Stimulated activated CD8-positive, alpha-beta memory T cell treated with anti-CD3 and anti-CD28 coated beads, Interleukin-4, amount 100 ng/mL, for 4 hours (primary cell): Measurements from ENCODE around the gene CLCNKA.
"Not testable (repeated sequence)": the region's sequence is repeated elsewhere in the genome, so short reads cannot be mapped to it uniquely, and the experiment has no call there.

Source experiments
- DNase-seq, 2 donors: peaks; one replicate each; pipeline ENCODE4 v3.0.0-alpha.2; 2020; ENCODE audit warnings: low read depth in 2 of 2, low spot score in 1 of 2

The CLCNKA gene

GRCh38 chr1:16021681-16022080 lies at the start of gene CLCNKA:
TSS of gene CLCNKA (plus strand) at chr1:16022036. CDS start at chr1:16022620, 584 bp downstream.
- DNase-seq: no peak

GRCh38 chr1:15972409-15972808 lies 49.4 kb upstream of the CLCNKA start:
- no peak for DNase-seq

GRCh38 chr1:15973772-15974171 lies 48.1 kb upstream of the CLCNKA start:
- DNase-seq: no peak

- peak in 1 of 2 donors; percentile 10 for DNase-seq
These were observed 47.0 kb upstream of the CLCNKA start for GRCh38 chr1:15974855-15975254.

GRCh38 chr1:15975358-15975804 lies 46.5 kb upstream of the CLCNKA start:
- peak; percentile 62 to 83 for DNase-seq

GRCh38 chr1:15975805-15976680 lies 45.8 kb upstream of the CLCNKA start, which contains the start of gene ZBTB17:
TSS of gene ZBTB17 (minus strand) at chr1:15976101. CDS start at chr1:15948495, 27,606 bp downstream.
- DNase-seq: peak; percentile 91 to 94

GRCh38 chr1:15977947-15978346 lies 43.9 kb upstream of the CLCNKA start:
- DNase-seq: not testable (repeated sequence)

GRCh38 chr1:15981679-15982078 lies 40.2 kb upstream of the CLCNKA start:
- no peak for DNase-seq

GRCh38 chr1:15983275-15983674 lies 38.6 kb upstream of the CLCNKA start:
- DNase-seq: no peak

- no peak for DNase-seq
These were observed 36.1 kb upstream of the CLCNKA start for GRCh38 chr1:15985611-15986297.

GRCh38 chr1:15988856-15989736 lies 32.7 kb upstream of the CLCNKA start:
- no peak for DNase-seq

GRCh38 chr1:15989776-15990175 lies 32.1 kb upstream of the CLCNKA start:
- DNase-seq: no peak

- DNase-seq: no peak
These were observed 30.2 kb upstream of the CLCNKA start for GRCh38 chr1:15991427-15992186.

- DNase-seq: no peak
These were observed 29.7 kb upstream of the CLCNKA start for GRCh38 chr1:15992187-15992553.

- no peak for DNase-seq
These were observed 29.0 kb upstream of the CLCNKA start for GRCh38 chr1:15992582-15993500.

GRCh38 chr1:15993666-15994065 lies 28.2 kb upstream of the CLCNKA start:
- no peak for DNase-seq

GRCh38 chr1:15994081-15994480 lies 27.8 kb upstream of the CLCNKA start:
- DNase-seq: no peak

GRCh38 chr1:15994590-15995351 lies 27.1 kb upstream of the CLCNKA start:
- no peak for DNase-seq
